Karpas-422 (cell line): ENCODE results near the gene RIPOR3. TPM values are rescaled to one million over a fixed set of nuclear protein-coding genes. Genes with fewer than 3 reads are reported as not detected.

ENCODE experiments used
- DNase-seq: peaks from one replicate; pipeline ENCODE4 v3.0.0-alpha.2; 2015
- H2AFZ ChIP-seq: fragments of 200-600 bp; sonication (generic); 2 replicates; pipeline ENCODE4 v1.6.1; 2014; ENCODE audit warnings: antibody characterized with exemption, low read length, mixed read lengths
- H3K27ac ChIP-seq: fragments of 200-600 bp; sonication (generic); 2 replicates; pipeline ENCODE4 v1.5.1; 2014; ENCODE audit warnings: mild to moderate bottlenecking, low read length, moderate library complexity
- H3K27me3 ChIP-seq: fragments of 200-600 bp; sonication (generic); 2 replicates; pipeline ENCODE4 v1.6.1; 2014; ENCODE audit warnings: low read length, mixed read lengths
- H3K36me3 ChIP-seq: fragments of 200-600 bp; sonication (generic); 2 replicates; pipeline ENCODE4 v1.6.1; 2014; ENCODE audit warnings: low read length, mixed read lengths; ENCODE audit not compliant: insufficient read depth
- H3K4me1 ChIP-seq: fragments of 200-600 bp; sonication (generic); 2 replicates; pipeline ENCODE4 v1.6.1; 2014; ENCODE audit warnings: mild to moderate bottlenecking, low read length, mixed read lengths
- H3K4me2 ChIP-seq: fragments of 200-600 bp; sonication (generic); 2 replicates; pipeline ENCODE4 v1.6.1; 2014; ENCODE audit warnings: low read length, low read depth, mild to moderate bottlenecking; ENCODE audit not compliant: poor library complexity, severe bottlenecking
- H3K4me3 ChIP-seq: fragments of 200-600 bp; sonication (generic); 2 replicates; pipeline ENCODE4 v1.5.1; 2014; ENCODE audit warnings: mild to moderate bottlenecking, antibody characterized with exemption, low read length, mixed read lengths
- H3K79me2 ChIP-seq: fragments of 200-600 bp; sonication (generic); 2 replicates; pipeline ENCODE4 v1.6.1; 2014; ENCODE audit warnings: mild to moderate bottlenecking, low read length, mixed read lengths
- H3K9ac ChIP-seq: fragments of 200-600 bp; sonication (generic); 2 replicates; pipeline ENCODE4 v1.6.0; 2014; ENCODE audit warnings: low read length
- H3K9me2 ChIP-seq: fragments of 200-600 bp; sonication (generic), shearing (Covaris generic); replicated peaks from 2 replicates; pipeline ENCODE4 v1.6.0; 2014; ENCODE audit warnings: mild to moderate bottlenecking, low read length, moderate library complexity; ENCODE audit not compliant: insufficient read depth
- H3K9me3 ChIP-seq: fragments of 300-700, 200-600 bp; sonication (generic); 2 replicates; pipeline ENCODE4 v1.6.1; 2014; ENCODE audit warnings: low read length, mixed read lengths
- H4K20me1 ChIP-seq: fragments of 200-600 bp; sonication (generic); 2 replicates; pipeline ENCODE4 v1.6.1; 2014; ENCODE audit warnings: mild to moderate bottlenecking, antibody characterized with exemption, low read length, low read depth; ENCODE audit not compliant: insufficient read depth
- total RNA-seq: library from RNA; depleted of rRNA; stranded (reverse); fragments of >200 nt; shearing (Covaris generic); gene quantifications from 2 replicates; pipeline ENCODE4 v1.2.3, GENCODE V29; 2014; ENCODE audit warnings: low replicate concordance

Gene RIPOR3
- total RNA-seq, 1 experiment from 2014 or later, result not detected

DNA sequence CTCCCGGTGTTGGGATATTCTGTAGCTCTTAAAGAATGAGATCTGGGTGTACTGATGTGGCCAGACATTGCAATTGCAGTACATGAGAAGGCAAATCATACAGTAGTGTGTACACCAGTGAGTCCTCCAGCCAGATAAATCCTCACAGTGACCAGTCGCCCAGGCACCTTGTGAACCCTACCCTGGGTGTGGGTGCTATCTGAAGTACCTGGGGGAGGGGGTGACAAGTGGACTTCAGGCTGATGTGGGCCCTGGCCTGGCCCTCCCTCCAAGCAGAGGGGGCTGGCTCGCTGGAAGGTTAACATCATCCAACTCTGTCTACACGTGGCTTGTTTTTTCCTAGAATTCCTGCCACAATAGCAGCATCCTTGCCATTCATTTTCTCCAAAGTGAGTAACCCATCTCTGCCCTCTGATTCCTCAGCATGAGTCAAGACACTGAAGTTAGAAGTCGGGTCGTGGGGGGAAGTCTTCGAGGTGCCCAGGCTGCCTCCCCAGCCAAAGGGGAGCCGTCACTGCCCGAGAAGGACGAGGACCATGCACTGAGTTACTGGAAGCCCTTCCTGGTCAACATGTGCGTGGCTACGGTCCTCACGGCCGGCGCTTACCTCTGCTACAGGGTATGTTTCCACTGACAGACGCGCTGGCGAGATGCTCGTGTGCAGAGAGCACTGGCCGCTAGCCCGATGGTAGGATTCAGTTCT, 110.3 kb downstream of the RIPOR3 start:
- no peak for DNase-seq
- H2AFZ ChIP-seq, result no peak overlapping the region
- no peak overlapping the region for H3K27ac ChIP-seq
- no peaks in the 10 kb centered on the region for H3K9me2 ChIP-seq
- no peak overlapping the region for H3K4me2 ChIP-seq
- no peaks in the 10 kb centered on the region for H3K9me3 ChIP-seq
- H4K20me1 ChIP-seq, result 0 out of 2 replicates have a peak, but pooled peaks cover 3% of the 10 kb centered on the region
- no peaks in the 10 kb centered on the region for H3K27me3 ChIP-seq
- H3K9ac ChIP-seq, result no peak overlapping the region
- no peaks in the 10 kb centered on the region for H3K79me2 ChIP-seq
- no peak overlapping the region for H3K4me3 ChIP-seq
- H3K36me3 ChIP-seq, result peaks cover 3% of the 10 kb centered on the region
- H3K4me1 ChIP-seq, result no peaks in the 10 kb centered on the region; the same call in 1 of the 2 replicates

DNA sequence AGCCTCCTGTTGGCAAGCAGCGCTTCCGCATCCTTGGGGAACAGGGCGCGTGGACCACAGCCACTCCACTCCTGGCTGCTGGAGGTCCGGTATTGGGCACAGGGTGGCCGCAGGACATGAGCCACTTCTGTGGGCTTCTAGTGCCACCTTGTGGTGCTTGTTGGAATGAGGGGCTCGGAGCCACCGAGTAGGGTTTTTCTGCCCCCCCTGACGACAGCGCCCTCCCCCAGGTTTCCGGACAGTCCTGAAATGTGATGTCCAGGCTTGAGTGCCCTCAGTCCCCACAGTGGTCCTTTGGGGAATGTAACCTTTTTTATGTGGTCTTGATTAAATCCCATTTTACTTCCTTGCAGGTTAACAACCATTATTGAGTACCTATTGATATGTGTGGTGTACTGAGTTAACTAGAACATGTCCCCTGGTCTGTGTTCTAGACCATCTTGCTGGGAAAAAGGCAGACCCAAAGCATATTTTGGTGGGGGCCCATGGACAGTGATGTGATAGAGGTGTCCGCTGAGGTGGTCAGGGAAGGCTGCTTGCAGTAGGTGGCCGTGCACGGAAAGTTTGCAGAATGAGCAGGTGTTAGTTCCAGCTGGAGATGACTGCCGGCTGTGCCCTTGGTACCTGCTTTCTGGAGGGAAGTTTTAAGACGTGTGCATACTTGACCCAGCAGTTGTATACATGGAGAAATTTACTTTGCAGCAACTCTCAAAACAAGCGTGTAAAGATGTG, 111.2 kb downstream of the RIPOR3 start:
- no peaks in the 10 kb centered on the region for H3K9me2 ChIP-seq
- H3K9ac ChIP-seq, result no peak overlapping the region
- no peaks in the 10 kb centered on the region for H3K27me3 ChIP-seq
- peaks cover 3% of the 10 kb centered on the region for H3K36me3 ChIP-seq
- H4K20me1 ChIP-seq, result 0 out of 2 replicates have a peak, but pooled peaks cover 3% of the 10 kb centered on the region
- no peaks in the 10 kb centered on the region for H3K79me2 ChIP-seq
- no peak overlapping the region for H3K27ac ChIP-seq
- peak; percentile 71 for DNase-seq
- H3K4me3 ChIP-seq, result no peak overlapping the region
- H2AFZ ChIP-seq, result no peak overlapping the region
- H3K9me3 ChIP-seq, result no peaks in the 10 kb centered on the region
- no peaks in the 10 kb centered on the region; the same call in 1 of the 2 replicates for H3K4me1 ChIP-seq
- no peak overlapping the region for H3K4me2 ChIP-seq

DNA sequence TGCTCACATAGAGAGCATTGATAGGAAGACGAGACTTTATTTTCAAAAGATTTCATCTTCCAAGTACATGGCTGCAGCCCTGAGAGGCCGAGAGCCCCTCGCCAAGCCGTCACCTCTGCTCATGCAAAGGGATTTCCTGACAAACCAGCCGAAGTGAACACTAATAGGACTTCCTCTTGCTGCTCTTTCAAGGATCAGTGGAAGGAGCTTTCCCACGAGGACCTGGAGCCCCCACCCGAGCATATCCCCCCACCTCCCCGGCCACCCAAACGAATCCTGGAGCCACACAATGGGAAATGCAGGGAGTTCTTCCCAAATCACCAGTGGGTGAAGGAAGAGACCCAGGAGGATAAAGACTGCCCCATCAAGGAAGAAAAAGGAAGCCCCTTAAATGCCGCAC, 111.8 kb downstream of the RIPOR3 start:
- Histone ChIP-seq H3K27ac (no peak overlapping the region), H3K9me2 (no peaks in the 10 kb centered on the region), H3K4me3 (no peak overlapping the region), H3K79me2 (no peaks in the 10 kb centered on the region), H3K36me3 (peaks cover 3% of the 10 kb centered on the region), H3K4me2 (no peak overlapping the region), H3K4me1 (no peaks in the 10 kb centered on the region; the same call in 1 of the 2 replicates), H3K9ac (no peak overlapping the region), H4K20me1 (0 out of 2 replicates have a peak, but pooled peaks cover 3% of the 10 kb centered on the region), H2AFZ (no peak overlapping the region), H3K9me3 (no peaks in the 10 kb centered on the region), H3K27me3 (no peaks in the 10 kb centered on the region)
- DNase-seq, result no peak

DNA sequence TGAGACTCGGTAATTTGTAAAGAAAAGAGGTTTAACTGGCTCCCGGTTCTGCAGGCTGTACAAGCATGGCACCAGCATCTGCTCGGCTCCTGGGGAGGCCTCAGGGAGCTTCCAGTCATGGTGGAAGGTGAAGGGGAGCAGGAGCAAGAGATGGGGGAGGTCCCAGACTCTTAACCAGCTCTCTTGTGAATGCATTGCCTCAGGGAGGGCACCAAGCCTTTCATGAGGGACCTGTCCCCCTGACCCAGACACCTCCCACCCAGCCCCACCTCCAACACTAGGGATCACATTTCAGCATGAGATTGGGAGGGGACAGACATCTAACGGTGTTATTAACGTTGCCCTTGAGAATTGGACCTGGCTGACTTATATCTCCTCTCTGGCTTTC, 112.6 kb downstream of the RIPOR3 start:
- no peaks in the 10 kb centered on the region for H3K9me2 ChIP-seq
- no peaks in the 10 kb centered on the region for H3K79me2 ChIP-seq
- 0 out of 2 replicates have a peak, but pooled peaks cover 3% of the 10 kb centered on the region for H4K20me1 ChIP-seq
- no peaks in the 10 kb centered on the region; the same call in 1 of the 2 replicates for H3K4me1 ChIP-seq
- H3K4me2 ChIP-seq, result no peak overlapping the region
- H3K4me3 ChIP-seq, result no peak overlapping the region
- no peak overlapping the region for H3K27ac ChIP-seq
- peaks cover 3% of the 10 kb centered on the region for H3K36me3 ChIP-seq
- DNase-seq, result no peak
- H2AFZ ChIP-seq, result no peak overlapping the region
- no peaks in the 10 kb centered on the region for H3K9me3 ChIP-seq
- no peak overlapping the region for H3K9ac ChIP-seq
- no peaks in the 10 kb centered on the region for H3K27me3 ChIP-seq

DNA sequence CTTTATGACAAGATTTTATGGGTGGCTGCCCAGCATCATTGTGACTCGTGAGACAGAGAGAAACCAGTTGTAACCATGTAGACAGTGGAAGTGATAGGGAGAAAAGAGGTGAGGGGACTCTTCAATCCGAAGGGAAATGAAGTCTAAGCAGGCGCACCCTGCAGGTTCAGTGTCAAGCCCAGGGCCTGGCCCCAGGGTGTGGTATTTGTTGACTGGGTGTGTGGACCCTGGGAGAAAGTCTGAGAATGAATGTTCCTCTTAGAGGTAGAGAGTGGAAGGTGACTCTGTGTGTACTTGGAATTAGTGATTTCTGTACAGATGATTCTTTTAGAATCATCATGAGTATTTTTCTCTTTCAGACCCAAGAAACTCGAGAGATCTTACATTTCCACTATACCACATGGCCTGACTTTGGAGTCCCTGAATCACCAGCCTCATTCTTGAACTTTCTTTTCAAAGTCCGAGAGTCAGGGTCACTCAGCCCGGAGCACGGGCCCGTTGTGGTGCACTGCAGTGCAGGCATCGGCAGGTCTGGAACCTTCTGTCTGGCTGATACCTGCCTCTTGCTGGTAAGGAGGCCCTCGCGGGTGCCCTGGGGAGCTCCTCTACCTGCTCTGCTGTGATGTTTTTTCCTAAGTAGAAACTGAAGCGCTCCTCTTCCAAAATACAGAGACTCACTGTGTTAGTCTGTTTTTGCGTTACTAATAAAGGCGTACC, 113.1 kb downstream of the RIPOR3 start:
- Histone ChIP-seq H3K79me2 (no peaks in the 10 kb centered on the region), H3K27me3 (no peaks in the 10 kb centered on the region), H3K9me2 (no peaks in the 10 kb centered on the region), H3K4me1 (no peaks in the 10 kb centered on the region; the same call in 1 of the 2 replicates), H3K4me3 (no peak overlapping the region), H2AFZ (no peak overlapping the region), H4K20me1 (0 out of 2 replicates have a peak, but pooled peaks cover 7% of the 10 kb centered on the region), H3K36me3 (peaks cover 3% of the 10 kb centered on the region), H3K4me2 (no peak overlapping the region), H3K9ac (no peak overlapping the region), H3K27ac (no peak overlapping the region), H3K9me3 (no peaks in the 10 kb centered on the region)
- no peak for DNase-seq

DNA sequence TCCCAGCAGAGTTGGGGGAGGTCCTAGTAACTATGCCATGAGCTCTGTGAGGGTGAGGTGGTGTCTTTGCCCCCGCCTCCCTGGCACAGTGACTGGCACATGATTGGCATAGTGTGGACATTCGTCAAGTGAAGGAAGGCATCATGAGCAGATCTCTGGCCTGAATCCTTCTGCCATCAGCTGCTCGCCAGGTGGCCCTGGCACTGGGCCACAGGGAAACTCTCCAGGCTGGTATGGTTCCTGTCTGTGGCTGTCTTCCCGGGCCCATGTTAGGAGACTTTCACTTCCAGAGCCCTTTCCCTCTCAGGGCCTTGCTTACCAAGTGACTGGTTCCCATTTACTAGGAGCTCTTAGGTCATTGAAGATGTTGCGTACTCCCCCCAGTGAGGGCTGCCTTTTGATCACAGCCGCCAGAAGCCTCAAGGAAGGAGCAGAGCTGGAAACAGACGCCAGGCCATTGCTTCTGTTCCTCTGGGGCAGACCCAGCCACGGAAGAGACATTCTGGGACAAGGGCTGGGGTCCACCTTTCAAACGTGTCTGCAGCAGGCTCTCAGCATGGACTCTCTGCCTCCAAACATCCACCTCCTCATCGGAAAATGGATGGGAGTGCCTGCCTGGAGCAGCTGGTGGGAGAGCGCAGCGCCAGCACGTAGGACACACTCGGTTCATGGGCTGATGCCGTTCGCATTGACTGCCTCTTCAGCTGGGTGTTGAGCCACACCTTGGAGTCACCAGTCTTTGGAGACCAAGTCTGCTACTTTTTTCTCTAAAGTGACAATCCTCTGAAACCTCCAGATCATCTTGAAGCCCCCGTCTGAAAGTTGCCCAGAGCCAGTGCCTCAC, 113.9 kb downstream of the RIPOR3 start:
- Histone ChIP-seq H3K4me3 (no peak overlapping the region), H3K79me2 (no peaks in the 10 kb centered on the region), H2AFZ (no peak overlapping the region), H3K4me2 (no peak overlapping the region), H4K20me1 (peaks cover 13% of the 10 kb centered on the region), H3K27ac (no peak overlapping the region), H3K9me3 (no peaks in the 10 kb centered on the region), H3K36me3 (peaks cover 3% of the 10 kb centered on the region), H3K27me3 (no peaks in the 10 kb centered on the region), H3K9me2 (no peaks in the 10 kb centered on the region), H3K9ac (no peak overlapping the region), H3K4me1 (no peaks in the 10 kb centered on the region; the same call in 1 of the 2 replicates)
- no peak for DNase-seq

DNA sequence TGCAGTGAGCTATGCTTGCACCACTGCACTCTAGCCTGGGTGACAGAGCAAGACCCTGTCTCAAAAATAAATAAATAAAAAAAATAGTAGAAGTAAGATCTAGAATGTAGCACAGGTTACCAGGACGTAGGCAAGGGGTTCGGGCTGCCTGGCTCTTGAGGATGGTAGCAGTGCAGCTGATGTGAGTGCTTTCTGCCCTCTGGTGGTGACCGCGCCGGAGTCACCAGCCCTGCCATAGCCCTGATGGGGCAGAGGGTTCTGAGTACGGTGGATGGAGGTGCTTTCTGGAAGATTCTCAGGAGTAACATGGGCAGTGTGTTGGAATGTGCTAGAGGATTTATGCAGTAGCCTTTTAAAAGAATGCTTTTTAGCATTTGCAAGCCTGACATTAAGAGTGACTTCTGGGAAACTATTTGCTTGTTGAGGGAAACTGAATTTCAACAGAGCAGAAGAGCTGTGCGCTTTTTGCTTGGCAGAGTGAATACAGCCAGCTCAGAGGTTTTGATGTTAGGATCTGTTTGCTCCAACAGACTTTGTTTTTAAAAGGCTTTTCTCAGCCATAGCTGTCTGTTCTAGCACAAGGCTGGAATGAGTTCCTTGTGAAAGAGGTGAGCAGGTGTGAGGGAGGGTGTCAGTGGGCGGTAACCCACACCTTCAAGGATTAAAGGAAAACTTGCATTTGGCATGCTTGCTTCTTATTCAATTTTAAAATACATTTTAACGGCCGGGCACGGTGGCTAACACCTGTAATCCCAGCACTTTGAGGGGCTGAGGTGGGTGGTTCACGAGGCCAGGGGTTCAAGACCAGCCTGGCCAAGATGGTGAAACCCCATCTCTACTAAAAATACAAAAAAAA, 115.2 kb downstream of the RIPOR3 start:
- Histone ChIP-seq H3K27ac (no peak overlapping the region), H3K4me3 (no peak overlapping the region), H3K4me2 (no peak overlapping the region), H3K79me2 (no peaks in the 10 kb centered on the region), H3K4me1 (no peaks in the 10 kb centered on the region), H3K27me3 (no peaks in the 10 kb centered on the region), H4K20me1 (peaks cover 12% of the 10 kb centered on the region), H2AFZ (no peak overlapping the region), H3K9me2 (no peaks in the 10 kb centered on the region), H3K9me3 (no peaks in the 10 kb centered on the region), H3K9ac (no peak overlapping the region), H3K36me3 (peaks cover 3% of the 10 kb centered on the region)
- DNase-seq, result peak; percentile 82
